ENCODE data around the gene MN1.

Gene MN1

DNA sequence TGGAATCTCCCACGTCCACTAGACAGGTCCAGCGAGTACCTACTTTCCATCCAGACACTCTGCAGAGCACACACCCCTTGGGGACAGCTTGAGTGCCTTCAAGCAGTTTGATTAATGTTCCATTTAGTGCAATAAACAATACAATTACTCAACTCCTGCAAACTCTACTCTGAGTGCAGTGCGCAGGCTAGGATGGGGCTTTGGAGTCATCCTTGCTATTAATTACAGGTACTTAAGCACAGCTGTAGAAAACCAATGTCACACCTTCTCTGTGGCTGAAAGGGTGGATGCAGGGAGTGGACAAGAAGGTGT is 82.6 kb downstream of the MN1 start:
- DNase-seq (ENCODE audit: low read depth in 2 of 2, low spot score in 1 of 2) = no peak

DNA sequence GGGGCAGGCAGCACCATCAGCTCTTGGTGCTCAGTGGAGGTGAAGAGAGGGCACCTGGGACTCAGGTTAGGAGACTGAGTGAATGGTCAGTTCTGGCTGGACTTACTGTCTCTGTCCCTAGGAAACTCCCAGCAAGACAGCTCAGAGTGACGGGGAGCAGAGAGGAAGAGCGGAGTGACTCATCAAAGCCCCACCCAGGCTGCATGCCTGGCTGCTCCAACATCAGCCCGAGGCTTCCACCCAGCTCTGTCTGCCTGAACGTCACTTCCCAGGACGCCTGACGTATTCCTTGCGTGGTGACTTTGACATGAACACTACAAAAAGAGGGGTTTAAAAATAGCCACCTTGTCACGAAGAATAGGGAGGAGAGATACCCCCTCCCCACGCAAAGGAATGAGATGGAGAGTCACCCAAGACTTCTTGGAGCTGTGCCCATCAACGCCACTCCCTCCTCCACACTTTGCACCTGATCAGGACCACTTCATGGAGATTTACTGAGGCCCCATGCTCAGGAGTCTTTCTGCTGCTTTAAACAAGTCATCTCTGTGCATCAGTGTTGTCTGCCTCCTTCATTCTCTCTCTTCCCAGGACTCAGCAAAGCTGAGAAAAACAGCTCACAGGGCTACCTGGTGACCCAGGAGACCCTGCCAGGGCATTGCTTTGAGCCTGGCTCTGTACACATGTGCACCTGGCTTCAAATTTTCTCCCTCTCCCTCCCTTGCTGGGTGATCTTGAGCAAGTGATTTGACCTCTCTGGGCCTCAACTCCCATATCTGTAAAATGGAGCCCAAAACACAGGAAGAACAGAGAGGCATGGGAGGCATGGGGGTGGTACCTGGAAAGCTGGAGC is 83.1 kb downstream of the MN1 start:
- no peak for DNase-seq (ENCODE audit: low read depth in 2 of 2, low spot score in 1 of 2)

GRCh38 chr22:27717094-27717493 is 84.5 kb downstream of the MN1 start:
- DNase-seq (ENCODE audit: low read depth in 2 of 2, low spot score in 1 of 2) = no peak

- DNase-seq (ENCODE audit: low read depth in 2 of 2, low spot score in 1 of 2) = no peak
Observed at GRCh38 chr22:27716074-27716473, 85.5 kb downstream of the MN1 start.

DNA sequence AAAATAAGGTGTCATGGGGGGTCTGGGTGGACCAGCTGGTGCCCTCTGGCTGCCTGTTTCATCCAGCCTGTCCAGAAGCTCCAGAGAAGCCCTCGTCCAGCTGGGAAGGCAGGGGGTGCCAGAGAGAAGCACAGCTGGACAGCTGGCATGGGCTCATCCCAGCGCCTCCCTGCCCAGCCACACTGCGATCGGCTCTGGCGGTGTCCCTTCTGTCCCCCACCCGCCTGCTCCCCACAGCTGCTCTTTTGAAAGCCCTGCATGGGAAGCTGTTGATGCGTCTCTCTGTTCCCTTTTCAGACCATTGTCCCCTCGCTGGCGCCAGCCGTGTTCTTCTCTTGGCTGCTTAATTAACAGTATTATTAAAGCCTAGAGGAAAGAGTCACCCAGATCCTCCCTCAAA is 86.5 kb downstream of the MN1 start:
- DNase-seq (ENCODE audit: low read depth in 2 of 2, low spot score in 1 of 2) = no peak

DNA sequence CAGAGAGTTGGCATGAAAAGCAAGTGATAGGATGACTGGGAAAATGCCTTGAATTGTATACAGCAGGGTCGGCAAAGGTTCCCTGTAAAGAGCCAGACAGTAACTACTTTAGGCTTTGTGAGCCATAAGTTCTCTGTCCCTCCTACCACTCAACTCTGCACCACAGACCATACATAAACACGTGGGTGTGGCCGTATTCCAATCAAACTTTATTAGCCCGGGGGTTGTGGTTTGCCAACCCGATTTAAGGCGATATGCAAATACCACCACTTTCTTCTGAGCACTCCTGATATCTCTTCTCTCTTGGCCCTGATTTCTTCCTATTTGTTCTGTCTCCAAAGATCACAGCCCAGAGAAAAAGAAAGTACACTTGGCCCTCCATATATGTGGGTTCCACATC is 87.5 kb downstream of the MN1 start:
- DNase-seq (ENCODE audit: low read depth in 2 of 2, low spot score in 1 of 2) = no peak

GRCh38 chr22:27713461-27713860 is 88.1 kb downstream of the MN1 start:
- no peak for DNase-seq (ENCODE audit: low read depth in 2 of 2, low spot score in 1 of 2)

DNA sequence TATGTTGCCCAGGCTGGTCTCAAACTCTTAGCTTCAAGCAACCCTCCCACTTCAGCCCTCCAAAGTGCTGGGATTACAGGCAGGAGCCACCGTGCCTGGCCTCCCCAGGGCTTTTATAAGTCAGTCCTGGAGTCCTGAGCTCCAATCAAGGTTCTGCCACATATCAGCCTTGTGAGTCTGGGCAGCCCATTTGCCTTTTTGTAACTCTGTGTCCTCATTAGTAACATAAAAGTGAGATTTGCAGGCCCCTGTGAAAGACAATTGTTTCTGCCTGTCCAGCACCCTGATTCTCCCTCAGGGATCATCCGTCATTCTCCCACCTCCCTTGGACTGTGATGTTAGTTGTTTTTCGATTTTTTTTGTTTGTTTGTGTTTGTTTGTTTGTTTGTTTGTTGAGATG is 89.8 kb downstream of the MN1 start:
- no peak for DNase-seq (ENCODE audit: low read depth in 2 of 2, low spot score in 1 of 2)

GRCh38 chr22:27711012-27711411 is 90.5 kb downstream of the MN1 start:
- no peak for DNase-seq (ENCODE audit: low read depth in 2 of 2, low spot score in 1 of 2)

DNA sequence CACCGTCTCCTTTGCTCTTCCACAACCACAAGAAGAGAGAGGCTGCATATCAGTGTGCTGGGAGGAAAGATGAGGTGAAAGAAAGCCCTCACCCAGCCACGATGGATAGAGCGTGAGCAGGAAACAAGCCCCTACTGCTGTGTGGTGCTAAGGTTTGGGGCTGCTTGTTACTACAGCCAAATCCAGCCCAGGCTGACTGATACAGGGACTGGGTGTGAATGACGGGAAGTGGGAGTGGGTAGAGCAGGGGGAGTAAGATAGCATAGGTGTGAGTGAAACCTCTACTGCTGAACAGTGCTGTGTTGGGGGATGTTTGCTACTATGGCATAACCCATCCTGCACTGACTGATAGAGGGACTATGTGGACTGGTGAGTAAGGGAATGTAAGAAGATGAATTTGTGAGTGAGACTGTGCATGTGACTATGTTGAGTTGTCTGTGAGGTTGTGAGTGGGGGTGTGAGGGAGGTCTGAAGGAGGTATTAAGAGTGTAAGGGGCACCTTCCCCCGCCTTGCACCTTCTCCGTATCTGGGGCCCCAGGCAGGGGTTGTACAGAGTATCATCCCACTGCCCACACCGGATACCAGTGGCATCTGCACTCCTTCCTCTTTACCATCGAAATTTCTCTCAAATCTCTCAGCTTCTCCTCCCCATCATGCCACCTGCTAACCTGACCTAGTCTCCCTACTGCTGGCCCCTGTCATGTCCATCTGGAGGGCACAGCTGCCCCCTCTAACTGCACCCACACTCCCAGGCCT is 91.5 kb downstream of the MN1 start:
- DNase-seq (ENCODE audit: low read depth in 2 of 2, low spot score in 1 of 2) = no peak

- DNase-seq (ENCODE audit: low read depth in 2 of 2, low spot score in 1 of 2) = no peak
Observed at GRCh38 chr22:27706489-27706888, 95.1 kb downstream of the MN1 start.

- no peak for DNase-seq (ENCODE audit: low read depth in 2 of 2, low spot score in 1 of 2)
Observed at GRCh38 chr22:27705408-27706080, 96.0 kb downstream of the MN1 start.

DNA sequence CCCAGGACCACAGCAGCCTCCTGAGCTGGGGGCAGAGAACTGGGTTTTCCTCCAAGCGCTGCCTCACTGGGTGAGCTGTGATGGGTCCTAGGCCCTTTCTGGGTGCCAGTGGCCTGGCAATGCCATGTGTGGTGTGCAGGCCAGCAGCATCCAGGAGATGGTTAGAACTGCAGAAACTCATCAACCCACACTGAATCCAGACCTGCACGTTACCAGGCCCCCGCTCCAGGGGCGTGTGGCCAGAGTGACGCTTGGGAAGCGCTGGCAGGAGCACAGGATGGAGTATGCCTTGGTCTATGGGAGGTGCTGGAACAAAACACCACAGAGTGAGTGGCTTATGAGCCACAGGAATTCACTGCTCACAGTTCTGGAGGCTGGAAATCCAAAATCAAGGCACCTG is 97.0 kb downstream of the MN1 start:
- DNase-seq (ENCODE audit: low read depth in 2 of 2, low spot score in 1 of 2) = no peak

DNA sequence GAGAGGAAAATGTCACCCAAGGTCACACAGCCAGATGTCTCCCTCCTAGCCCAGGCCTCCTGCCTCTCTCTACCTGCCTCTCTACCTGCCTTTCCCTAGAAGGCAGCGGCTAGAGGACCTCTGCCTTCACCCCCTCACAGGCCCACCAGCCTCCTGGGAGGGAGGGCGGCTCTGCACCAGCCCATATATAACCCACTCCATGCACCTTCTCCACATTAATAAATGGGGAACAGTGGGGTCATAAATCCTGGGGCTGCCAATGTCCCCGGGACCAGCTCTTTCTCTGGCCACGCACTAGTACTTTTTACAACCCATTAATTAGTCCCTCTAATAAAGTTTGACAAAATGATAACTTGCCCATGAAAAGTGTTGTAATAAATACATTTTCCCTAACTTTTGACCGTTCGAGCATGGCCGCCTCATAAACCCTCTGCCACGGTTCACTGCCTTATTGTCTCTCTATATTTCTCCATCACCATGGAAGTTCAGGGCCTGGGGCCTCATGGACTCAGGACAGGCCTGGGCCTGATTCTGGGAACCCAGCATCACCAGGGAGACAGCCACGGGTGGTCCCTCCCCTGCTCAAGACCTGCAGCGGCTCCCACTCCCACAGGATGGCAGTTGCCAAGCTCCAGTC is 102.1 kb downstream of the MN1 start:
- DNase-seq (ENCODE audit: low read depth in 2 of 2, low spot score in 1 of 2) = no peak

- DNase-seq (ENCODE audit: low read depth in 2 of 2, low spot score in 1 of 2) = no peak
Observed at GRCh38 chr22:27698813-27699212, 102.7 kb downstream of the MN1 start.
